ENCODE results near the gene RHBDL3.
"Not testable (repeated sequence)": the region's sequence is repeated elsewhere in the genome, so short reads cannot be mapped to it uniquely, and the experiment has no call there.

GRCh38 chr17:32320080-32320479, 54.4 kb downstream of the RHBDL3 start:
- TF ChIP-seq POLR2A, CTCF (IDR thresholded peaks at IDR 0.05): not testable (repeated sequence)
